GM12878 (cell line): Measurements from ENCODE around the gene TRAIP. TPM values are rescaled to one million over a fixed set of nuclear protein-coding genes. Genes with fewer than 3 reads are reported as not detected.
A peak's percentile ranks its signal among the peaks of the same experiment; 100 is the strongest.

Source experiments
- BHLHE40 ChIP-seq, 2 experiments: fragments of 450-650 bp in 1 of 2; IDR thresholded peaks; 2 replicates each; pipeline ENCODE4 v1.6.1; 2011 to 2017; ENCODE audit warnings: low read depth in 2 of 2, borderline replicate concordance in 1 of 2, improper control_type of control experiment in 1 of 2, low read length in 1 of 2, mild to moderate bottlenecking in 1 of 2
- ELK1 ChIP-seq: IDR thresholded peaks from 2 replicates; pipeline ENCODE4 v1.6.1; 2012; ENCODE audit warnings: low read depth, low read length, improper control_type of control experiment
- GATAD2B ChIP-seq: fragments of 450-650 bp; conservative IDR thresholded peaks from 2 replicates; pipeline ENCODE4 v1.6.1; 2017; ENCODE audit warnings: low read depth, mild to moderate bottlenecking, moderate library complexity
- IKZF2 ChIP-seq, 2 experiments: fragments of 450-650 bp; IDR thresholded peaks; 2 replicates each; pipeline ENCODE4 v1.6.1; 2017; ENCODE audit warnings: mild to moderate bottlenecking in 2 of 2, moderate library complexity in 2 of 2
- MTA3 ChIP-seq: IDR thresholded peaks from 2 replicates; pipeline ENCODE4 v1.6.1; 2012; ENCODE audit warnings: low read length, inconsistent platforms, borderline replicate concordance
- SP1 ChIP-seq: IDR thresholded peaks from one replicate; pipeline ENCODE4 v1.6.1; 2011; ENCODE audit warnings: low read depth, low read length
- TBL1XR1 ChIP-seq: IDR thresholded peaks from 2 replicates; pipeline ENCODE4 v1.6.1; 2012; ENCODE audit warnings: low read depth, low read length, improper control_type of control experiment
- ZNF687 ChIP-seq: fragments of 450-650 bp; IDR thresholded peaks from 2 replicates; pipeline ENCODE4 v1.6.1; 2017; ENCODE audit warnings: mild to moderate bottlenecking, moderate library complexity
- polyA plus RNA-seq, 11 experiments: library from polyadenylated mRNA; depleted of rRNA in 4 of 11; unstranded in 6 of 11; stranded (reverse) in 5 of 11; fragments of >200 nt; fragmentation: Nextera tagmentation in 4 of 11; fragmentation: Illumina TruSeq in 1 of 11; extraction: Ambion mirVana in 4 of 11; extraction: Trizol in 1 of 11; gene quantifications; 1 replicate in 1 of 11; 2 replicates in 10 of 11; pipeline versions ENCODE4 v1.2.1 to v1.2.3, GENCODE V29; 2011 to 2016; ENCODE audit warnings: inconsistent platforms in 2 of 11, missing spikeins in 2 of 11, low read depth in 1 of 11
- total RNA-seq, 4 experiments: library from RNA; depleted of rRNA in 3 of 4; stranded (reverse); fragments of >200 nt in 3 of 4; fragmentation: Illumina TruSeq in 1 of 4; extraction: Trizol in 1 of 4; gene quantifications; 2 replicates each; pipeline versions ENCODE4 v1.2.1 to v1.2.3, GENCODE V29; 2013 to 2021
- TF ChIP-seq, protein P1 (sequence below), 3 experiments: IDR thresholded peaks in 2 of 3; conservative IDR thresholded peaks in 1 of 3; 2 replicates each; pipeline ENCODE4 v1.5.1; 2011; ENCODE audit warnings: low read depth in 3 of 3, low read length in 3 of 3, mild to moderate bottlenecking in 3 of 3, control low read depth in 2 of 3, moderate library complexity in 2 of 3, inconsistent platforms in 1 of 3, mixed read lengths in 1 of 3; ENCODE audit not compliant: control insufficient read depth in 2 of 3, insufficient read depth in 1 of 3; ENCODE audit errors: extremely low read depth in 1 of 3

The TRAIP gene
- total and polyA plus RNA-seq, 10 of the 15 experiments (the other 5 are each of a cell fraction or from before 2014, with no cell fraction given) = 15.9 to 37.0 (median 23.1) TPM

GRCh38 chr3:49802719-49803464 is 53.5 kb downstream of the TRAIP start, which contains the start of gene INKA1 (continued):
- TF ChIP-seq, protein P1, sequence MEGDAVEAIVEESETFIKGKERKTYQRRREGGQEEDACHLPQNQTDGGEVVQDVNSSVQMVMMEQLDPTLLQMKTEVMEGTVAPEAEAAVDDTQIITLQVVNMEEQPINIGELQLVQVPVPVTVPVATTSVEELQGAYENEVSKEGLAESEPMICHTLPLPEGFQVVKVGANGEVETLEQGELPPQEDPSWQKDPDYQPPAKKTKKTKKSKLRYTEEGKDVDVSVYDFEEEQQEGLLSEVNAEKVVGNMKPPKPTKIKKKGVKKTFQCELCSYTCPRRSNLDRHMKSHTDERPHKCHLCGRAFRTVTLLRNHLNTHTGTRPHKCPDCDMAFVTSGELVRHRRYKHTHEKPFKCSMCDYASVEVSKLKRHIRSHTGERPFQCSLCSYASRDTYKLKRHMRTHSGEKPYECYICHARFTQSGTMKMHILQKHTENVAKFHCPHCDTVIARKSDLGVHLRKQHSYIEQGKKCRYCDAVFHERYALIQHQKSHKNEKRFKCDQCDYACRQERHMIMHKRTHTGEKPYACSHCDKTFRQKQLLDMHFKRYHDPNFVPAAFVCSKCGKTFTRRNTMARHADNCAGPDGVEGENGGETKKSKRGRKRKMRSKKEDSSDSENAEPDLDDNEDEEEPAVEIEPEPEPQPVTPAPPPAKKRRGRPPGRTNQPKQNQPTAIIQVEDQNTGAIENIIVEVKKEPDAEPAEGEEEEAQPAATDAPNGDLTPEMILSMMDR (IDR thresholded peaks at IDR 0.05 in 2 of 3, conservative IDR thresholded peaks at IDR 0.05 in 1 of 3; ENCODE audit: control insufficient read depth in 2 of 3, extremely low read depth in 1 of 3, insufficient read depth in 1 of 3, low read depth in 3 of 3, low read length in 3 of 3) = peak; percentile 88 to 97 (median 93); a peak in 5 of 6 replicates
- TF ChIP-seq TBL1XR1 (0 out of 2 replicates have a peak, but pooled peaks have one; percentile 35), GATAD2B (peak; percentile 87), ELK1 (no peak), SP1 (peak; percentile 10), IKZF2 (IDR thresholded peaks at IDR 0.05) (peak in 1 of 2 experiments; percentile 7; a peak in 3 of 4 replicates), ZNF687 (0 out of 2 replicates have a peak, but pooled peaks have one; percentile 28), MTA3 (no peak), BHLHE40 (IDR thresholded peaks at IDR 0.05; ENCODE audit: borderline replicate concordance in 1 of 2, low read depth in 2 of 2, low read length in 1 of 2) (peak in 1 of 2 experiments; percentile 51; a peak in 2 of 4 replicates)
